HG03280 (cell line): ENCODE results near the gene ZRANB3.
"Not testable (repeated sequence)": the region's sequence is repeated elsewhere in the genome, so short reads cannot be mapped to it uniquely, and the experiment has no call there.

Source experiments
- ATAC-seq: cut with Tn5 transposase; IDR thresholded peaks from one replicate; pipeline ENCODE4 v1.9.1; 2021; ENCODE audit warnings: mild to moderate bottlenecking, moderate library complexity; ENCODE audit not compliant: unreplicated experiment

Gene ZRANB3

DNA sequence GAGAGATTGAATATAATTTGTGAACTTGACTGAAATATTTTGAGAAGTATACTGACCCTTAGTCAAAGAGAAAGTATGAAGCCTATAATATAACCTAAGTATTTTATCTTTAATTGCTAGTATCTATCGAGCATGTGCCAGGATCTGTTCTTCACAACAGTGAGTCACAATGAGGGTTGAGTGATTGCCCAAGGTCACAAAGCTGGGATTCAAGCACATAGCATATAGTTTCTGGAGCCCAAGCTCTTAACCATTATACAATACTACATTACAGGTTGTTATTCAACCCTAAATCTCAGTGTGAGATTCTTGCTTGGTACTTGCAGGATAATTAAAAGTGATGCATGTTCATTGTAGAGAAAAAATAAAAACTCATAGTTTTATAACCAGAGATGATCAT, 381.8 kb downstream of the ZRANB3 start:
- ATAC-seq, result no peak

DNA sequence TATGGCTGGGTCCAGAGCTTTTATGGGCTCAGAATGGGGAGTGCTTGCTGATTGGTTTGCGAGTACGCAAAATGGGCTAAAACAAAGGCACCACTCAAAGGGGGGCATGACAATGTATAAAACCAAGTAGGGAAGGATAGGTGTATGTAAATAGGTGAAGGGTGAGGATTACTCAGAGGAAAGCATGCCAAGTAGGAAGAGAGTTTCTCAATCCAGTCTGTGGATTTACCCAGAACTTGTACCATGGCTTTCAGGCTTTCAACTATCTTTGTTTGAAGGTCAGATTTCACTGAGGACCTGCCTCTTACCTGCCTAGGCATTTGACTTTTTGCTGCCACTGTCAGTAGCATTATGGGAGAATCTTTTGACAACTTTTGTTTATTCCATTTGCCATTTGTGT, 386.7 kb downstream of the ZRANB3 start:
- no peak for ATAC-seq

DNA sequence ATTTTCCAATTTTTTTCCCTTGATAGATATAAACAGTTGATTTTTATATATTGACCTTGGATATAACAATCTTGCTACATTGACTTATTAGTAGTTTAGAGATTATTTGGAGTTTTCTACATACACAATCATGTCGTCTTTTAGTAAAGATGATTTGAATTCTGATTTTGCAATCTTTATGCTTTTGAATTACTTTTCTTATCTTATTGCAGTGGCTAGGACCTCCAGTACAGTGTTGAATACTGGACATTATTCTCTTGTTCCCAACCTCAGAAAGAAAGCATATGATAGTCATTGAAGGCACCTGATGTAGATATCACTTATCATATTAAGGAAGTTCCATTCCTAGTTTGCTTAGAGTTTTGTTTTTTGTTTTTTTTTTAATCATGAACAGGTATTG, 388.7 kb downstream of the ZRANB3 start:
- ATAC-seq, result no peak

DNA sequence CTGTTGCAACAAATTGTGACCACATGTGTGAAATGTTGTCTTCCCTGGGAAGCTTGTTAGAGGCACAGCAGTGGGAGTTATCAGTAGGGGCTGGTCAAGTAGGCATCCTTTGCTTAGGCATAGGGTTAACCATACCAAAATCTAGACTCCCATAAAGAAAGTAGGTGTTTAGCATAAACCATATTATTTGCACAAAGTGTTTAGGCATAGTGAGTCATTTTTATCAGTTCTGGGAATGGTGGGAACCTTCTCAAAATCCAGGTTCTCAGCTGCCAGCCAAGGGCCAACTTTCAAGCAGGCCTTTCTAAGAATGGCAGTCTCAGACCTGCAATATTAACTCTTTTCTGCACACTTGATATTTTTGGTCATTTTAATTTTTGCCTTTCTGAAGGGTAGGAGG, 390.4 kb downstream of the ZRANB3 start:
- no peak for ATAC-seq

DNA sequence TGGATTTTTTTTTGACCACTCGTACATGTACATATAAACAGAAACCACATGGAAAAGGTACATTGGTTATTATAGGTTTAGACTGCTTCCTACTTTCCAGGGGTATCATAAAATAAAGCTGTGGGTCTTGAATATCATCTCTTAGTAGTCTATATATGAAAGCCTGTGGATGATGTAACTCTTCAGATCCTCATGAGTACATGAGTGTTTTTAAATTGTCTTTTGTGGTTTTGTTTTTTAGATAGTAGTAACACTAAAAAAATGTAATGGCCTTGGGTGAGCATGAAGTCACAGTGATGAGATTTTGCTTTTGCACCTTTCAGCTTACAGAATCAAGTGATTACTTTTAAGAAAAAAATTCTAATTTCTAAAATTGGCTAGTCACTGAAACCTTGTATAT, 398.7 kb downstream of the ZRANB3 start:
- ATAC-seq, result no peak

DNA sequence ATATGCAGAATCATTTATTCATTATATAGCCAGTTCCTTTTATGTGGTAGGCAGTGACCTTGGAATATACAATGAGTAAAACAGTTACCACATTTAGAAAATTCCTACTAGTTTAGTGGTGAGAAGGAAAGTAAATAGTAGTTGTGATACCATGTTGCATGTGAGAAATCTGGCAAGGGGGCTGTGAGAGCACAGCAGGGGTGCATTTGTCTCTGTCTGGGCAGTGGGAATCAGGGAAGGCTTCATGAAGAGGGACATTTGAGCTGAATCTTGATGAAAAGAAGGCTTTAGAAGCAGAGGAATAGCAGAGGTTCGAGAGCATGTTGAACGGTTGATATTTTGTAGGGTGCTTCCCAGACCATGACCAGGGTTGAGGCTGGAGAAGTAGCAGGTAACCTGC, 400.3 kb downstream of the ZRANB3 start:
- no peak for ATAC-seq

DNA sequence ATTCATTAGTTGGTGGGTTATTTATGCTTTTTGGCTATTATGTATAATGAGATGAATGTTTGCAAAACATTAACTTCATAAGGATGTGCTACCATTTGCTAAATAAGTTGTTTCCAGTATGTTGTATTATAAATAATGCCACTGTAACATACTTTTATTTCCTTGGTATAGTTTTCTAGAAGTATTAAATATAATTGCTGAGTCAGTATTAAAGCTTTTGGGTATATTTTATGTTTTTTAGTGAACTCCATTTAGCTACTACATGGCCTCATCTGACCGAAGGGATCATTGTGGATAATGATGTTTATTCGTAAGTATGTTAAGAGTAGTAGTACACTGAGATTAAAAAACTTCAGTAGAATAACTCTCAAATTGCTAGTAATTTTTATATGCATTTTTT, 405.1 kb downstream of the ZRANB3 start:
- ATAC-seq, result no peak

DNA sequence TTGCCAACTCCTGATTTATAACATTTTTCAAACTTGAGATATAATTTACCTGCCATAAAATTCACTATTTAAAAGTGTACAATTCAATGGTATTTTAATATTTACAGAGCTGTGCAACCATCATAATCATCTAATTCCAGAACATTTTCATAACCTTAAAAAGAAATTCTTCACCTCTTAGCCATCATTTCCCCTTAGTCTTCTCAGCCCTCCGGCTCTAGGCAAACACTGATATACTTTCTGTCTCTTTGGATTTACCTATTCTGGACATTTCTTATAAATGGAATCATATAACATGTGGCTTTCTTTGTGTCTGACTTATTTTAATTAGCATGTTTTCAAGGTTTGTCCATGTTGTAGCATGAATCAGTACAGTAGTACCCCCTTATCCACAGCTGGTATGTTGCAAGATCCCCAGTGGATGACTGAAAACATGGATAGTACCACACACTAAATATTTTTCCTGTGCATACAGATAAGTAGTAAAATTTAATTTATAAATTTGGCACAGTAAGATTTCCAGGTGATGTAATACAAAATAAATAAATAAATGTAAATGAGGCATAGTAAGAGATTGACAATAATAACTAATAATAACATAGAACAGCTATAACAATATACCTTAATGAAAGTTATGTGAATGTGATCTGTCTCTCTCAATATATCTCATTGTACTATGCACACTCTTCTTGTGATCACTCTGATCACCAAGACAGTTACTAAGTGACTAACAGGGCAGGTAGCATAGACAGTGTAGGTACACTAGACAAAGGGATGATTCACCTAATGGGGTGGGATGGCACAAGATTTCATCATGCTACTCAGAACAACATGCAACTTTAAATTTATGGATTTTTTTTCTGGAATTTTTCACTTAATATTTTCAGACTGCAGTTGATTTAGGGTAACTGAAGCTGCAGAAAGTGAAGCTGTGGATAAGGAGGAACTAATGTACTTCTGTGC, 405.8 kb downstream of the ZRANB3 start:
- ATAC-seq, result no peak

DNA sequence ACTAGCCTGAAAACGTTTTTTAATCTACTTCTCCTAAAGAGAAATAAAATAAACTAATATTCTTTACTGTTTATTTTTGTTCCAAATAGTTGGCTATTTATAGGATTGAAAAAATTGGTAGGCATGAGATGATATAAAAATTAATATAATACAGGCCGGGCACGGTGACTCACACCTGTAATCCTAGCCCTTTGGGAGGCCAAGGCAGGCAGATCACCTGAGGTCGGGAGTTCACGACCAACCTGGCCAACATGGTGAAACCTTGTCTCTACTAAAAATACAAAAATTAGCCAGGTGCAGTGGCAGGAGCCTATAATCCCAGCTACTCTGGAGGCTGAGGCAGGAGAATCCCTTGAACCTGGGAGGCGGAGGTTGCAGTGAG, 409.4 kb downstream of the ZRANB3 start:
- not testable (repeated sequence) for ATAC-seq

DNA sequence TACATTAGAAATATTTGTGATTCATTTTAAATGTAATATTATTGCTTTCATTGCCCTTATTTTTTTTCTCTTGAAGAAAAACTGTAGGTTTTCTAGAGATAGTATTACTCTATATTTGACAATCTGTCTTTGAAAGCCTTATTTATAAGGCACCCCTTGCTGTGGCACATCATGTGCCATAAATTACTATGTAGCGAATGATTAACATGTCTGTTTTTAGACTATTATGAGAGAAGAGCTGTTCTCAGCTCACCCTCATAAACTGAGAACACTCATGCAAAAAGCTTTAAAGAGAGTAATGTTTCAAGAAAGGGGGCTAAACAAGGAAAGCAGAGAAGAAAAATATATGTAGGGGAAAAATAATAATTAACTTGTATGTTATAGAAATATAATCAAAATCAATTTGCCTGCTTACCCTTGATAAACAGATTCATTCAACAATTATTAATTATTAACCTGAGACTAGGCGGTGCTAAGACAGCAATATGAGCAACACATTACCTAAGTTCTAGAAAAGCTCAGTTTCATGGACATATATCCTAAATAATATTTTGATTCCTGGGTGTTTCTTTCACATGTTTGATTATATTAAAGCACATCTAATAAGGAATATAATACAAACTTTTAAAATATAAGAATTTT, 409.9 kb downstream of the ZRANB3 start:
- no peak for ATAC-seq

DNA sequence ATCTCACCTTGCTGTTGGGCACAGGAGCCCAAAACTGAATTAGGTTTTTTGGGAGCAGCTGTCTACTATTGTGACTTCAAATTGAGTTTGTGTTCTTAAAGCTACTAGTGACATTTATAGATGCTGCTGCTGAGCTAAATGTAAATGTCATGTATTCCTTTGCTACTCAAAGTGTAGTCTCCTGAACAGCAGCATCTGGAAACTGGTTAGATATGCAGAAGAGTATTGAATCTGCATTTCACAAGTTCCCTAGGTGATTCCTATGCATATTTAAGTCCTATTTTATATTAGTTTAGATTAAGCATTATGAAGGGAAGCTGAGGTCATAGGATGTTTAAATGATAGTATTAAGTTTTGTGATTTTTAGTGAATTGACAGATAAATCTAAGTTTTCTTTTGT, 411.4 kb downstream of the ZRANB3 start:
- no peak for ATAC-seq

DNA sequence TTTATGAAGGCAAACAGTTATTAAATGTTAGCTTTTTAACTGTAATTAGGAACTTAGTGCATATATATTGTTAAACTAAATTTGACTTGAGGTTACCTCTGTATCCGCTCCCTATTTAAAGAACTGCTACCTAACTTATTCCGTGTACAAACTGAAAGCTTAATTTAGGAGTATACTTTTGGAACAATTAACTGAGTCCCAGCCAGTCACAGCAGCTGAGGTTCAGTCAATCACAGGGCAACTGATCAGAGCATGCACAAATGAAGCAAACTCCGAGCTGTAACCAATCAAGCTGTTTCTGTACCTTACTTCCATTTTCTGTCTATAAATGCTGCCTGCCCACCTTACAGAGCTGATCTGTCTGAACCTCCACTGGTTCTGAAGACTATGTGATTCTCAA, 417.7 kb downstream of the ZRANB3 start:
- ATAC-seq, result no peak

DNA sequence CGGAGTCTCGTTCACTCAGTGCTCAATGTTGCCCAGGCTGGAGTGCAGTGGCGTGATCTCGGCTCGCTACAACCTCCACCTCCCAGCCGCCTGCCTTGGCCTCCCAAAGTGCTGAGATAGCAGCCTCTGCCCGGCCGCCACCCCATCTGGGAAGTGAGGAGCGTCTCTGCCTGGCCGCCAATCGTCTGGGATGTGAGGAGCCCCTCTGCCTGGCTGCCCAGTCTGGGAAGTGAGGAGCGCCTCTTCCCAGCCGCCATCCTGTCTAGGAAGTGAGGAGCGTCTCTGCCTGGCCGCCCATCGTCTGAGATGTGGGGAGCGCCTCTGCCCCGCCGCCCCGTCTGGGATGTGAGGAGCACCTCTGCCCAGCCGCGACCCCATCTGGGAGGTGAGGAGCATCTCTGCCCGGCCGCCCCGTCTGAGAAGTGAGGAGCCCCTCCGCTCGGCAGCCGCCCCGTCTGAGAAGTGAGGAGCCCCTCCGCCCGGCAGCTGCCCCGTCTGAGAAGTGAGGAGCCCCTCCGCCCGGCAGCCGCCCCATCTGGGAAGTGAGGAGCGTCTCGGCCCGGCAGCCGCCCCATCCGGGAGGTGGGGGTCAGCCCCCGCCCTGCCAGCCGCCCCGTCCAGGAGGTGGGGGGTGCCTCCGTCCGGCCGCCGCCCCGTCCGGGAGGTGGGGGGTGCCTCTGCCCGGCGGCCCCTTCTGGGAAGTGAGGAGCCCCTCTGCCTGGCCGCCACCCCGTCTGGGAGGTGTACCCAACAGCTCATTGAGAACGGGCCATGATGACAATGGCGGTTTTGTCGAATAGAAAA, 425.3 kb downstream of the ZRANB3 start:
- not testable (repeated sequence) for ATAC-seq

DNA sequence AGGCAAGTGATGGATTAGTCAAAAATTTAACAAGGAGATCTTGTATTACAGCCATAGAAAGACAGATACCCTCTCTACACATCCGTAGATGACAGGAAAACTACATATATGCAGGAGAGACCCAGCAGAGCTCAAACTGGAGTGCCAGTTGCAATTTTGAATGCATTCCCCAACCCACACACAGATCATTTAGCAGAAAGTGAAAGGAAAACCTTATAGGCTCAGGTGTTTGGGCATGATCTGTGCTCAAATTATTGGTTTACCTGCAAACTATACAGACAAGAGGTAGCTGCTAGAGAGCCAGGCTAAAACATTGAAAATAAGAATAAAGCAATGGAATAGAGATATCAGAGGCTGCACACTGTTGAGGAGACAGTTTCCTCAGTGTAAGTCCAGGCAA, 427.2 kb downstream of the ZRANB3 start:
- no peak for ATAC-seq

DNA sequence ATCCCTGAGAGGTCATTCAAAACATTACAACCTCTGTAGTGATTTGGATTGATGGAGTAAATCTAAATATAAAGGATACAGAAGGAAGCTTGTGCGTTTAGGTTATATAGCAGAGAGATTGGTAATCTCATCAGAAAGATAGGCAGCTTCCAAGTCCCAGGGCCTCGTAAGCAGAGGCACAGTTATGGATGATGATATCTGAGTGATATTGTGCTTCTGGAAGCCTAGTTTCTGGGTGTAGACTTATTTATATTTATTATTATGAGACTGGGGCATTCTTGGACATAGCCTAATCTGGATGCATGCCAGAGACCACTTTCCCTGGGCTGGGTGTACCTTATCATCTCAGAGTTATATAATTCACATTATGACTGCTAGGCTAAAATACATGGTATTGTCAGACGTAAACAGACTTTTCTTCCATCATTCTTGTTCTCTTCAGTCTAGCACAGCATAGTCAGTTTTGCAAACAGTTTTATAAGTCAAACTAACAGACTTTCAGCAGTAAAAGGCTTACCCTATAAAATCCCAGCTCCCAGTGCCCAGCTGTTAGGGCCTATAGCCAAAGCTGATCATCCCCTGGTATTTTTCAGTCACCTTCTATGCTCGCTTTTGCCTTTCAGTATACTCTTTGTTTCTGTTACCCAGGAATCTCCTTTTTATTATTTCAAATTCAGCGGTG, 431.1 kb downstream of the ZRANB3 start:
- no peak for ATAC-seq

DNA sequence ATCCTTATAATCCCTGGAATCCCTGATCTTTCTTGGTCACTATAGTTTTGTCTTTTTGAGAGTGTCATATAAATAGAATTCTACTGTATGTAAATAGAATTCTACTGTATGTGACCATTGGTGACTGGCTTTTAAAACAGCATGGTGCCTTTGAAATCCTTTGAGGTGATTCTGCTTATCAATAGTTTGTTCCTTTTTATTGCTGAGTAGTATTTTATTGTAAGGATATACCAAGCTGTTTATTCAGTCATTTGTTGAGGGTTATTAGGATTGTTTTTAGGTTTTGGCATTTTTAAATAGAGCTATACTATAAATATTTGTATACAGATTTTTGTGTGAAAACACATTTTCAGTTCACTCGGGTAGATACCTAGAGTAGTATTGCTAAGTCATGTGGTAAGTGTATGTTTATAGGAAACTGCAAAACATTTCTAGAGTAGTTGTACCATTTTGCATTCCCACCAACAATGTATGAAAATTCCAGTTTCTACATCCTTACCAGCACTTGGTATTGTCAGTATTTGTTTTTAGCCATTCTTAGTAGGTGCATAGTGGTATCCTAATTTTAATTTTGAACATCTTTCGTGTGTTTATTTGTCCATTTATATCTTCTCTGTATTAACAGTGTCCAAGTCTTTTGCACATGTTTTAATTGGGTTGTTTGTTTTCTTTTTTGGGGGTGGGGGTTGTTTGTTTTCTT, 433.3 kb downstream of the ZRANB3 start:
- no peak for ATAC-seq

DNA sequence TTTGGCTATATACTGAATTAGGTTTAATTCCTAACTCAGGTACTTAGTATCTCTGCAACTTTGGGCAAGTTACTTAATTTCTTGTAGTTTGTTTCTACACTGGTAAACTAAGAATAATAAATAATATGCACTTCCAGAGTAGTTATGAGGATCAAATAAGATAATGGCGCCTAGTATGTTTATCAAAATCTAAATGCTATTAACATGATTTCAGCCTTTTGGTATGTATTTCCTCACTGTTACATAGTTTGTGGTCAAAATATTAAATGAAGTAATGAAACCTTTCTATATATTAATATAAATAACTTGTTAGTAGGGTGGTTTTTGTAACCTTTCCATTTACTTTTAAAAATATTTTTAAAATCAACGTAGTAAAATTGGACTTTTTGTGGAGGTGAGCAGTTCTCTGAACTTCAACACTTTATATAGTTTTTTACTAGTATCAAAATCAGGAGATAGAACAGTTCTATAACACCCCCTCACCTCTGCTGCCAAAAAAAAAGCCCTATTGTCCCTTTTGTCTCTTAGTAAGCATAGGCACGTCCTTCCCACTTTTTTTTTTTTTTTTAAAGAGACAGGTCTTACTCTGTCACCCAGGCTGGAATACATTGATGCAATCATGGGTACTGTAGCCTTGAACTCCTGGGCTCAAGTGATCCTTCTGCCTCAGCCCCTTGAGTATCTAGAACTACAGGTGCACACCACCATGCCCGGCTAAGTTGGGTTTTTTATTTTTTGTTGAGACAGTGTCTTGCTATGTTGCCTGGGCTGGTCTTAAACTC, 434.2 kb downstream of the ZRANB3 start:
- no peak for ATAC-seq

DNA sequence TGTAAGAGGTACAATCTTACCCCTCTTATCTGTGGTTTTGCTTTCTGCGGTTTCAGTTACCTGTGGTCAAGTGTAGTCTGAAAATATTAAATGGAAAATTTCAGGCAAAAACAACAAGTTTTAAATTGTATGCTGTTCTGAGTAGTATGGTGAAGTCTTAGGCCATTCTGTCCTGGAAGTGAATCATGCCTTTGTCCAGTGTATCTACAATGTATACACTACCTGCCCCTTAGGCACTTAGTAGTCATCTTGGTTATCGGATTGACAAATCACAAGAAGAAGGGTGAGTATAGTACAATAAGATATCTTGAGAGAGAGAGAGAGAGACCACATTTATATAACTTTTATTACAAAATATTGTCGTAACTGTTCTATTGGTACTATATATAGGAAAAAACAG, 435.4 kb downstream of the ZRANB3 start:
- no peak for ATAC-seq

DNA sequence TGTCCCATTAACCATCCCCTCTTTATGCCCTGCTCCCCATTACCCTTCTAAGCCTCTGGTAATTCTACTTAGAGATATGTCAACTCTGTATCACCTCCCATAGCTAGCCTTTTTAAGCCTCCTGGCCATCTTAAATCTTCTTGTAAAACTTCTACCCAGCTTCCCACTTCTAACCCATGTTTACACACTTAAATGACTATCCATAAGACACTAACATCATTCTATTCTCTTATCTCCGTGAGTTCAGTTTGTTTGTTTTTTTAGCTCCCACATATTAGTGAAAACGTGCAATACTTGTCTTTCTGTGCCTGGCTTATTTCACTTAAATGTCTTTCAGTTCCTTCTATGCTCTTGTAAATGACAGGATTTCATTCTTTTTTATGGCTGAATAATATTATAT, 436.5 kb downstream of the ZRANB3 start:
- no peak for ATAC-seq
